ENCODE results near the gene KCNK5. TPM values are rescaled to one million over a fixed set of nuclear protein-coding genes. Genes with fewer than 3 reads are reported as not detected.

Gene KCNK5
- total and polyA plus RNA-seq, 4 experiments from 2014 or later = 0.17 to 0.83 (median 0.79) TPM; not detected in 1

DNA sequence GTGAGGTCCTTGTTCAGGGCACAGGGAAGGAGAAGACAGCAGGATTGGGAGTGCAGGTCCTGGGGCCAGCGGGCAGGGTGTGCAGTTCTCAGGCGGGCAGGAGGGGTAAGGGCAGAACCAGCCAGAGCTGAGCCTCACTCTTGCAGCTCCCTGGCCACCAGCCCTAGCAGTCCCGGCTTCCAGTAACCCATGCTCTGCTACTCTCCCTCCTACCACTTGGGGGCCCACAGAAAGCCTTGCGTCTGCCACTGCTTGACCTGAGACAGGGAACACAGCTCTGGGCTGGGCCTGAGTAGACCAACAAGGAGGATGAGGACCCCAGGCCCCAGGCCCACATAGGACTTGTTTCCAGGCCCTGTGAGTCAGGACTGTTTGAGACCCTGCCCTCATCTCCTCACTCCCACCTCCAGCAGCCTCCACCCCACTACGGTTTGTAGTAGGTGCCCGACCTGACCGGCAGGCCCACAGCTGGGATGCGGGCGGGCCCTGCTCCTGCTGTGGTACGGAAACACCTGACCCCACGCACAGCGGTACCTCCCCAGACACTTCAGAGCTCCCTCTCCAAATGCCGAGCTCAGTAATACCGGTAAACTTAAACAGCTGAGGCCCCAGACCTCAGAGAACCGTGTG is 39.2 kb downstream of the KCNK5 start:
- H3K36me3 Mint-ChIP-seq = peaks cover 0 to 3% of the 10 kb centered on the region in 2 donors
- DNase-seq = no peak
- H3K4me1 Mint-ChIP-seq = peaks cover 0 to 8% (median 5%) of the 10 kb centered on the region in 4 donors
- H3K9me3 ChIP-seq (ENCODE audit: control insufficient read depth in 1 of 2, low read length in 2 of 2) = no peaks in the 10 kb centered on the region
- H3K27me3 ChIP-seq (ENCODE audit: insufficient read depth, low read length) = no peaks in the 10 kb centered on the region
- no peaks in the 10 kb centered on the region for H3K27me3 Mint-ChIP-seq
- no peaks in the 10 kb centered on the region for H3K9me3 Mint-ChIP-seq
- no peak overlapping the region for H3K4me3 ChIP-seq (ENCODE audit: low read length in 2 of 2)
- H3K4me3 Mint-ChIP-seq = no peak overlapping the region
- H3K27ac Mint-ChIP-seq = peak overlapping the region in 1 of 7 donors; percentile 19
- ChIA-PET CTCF (ENCODE audit: partially characterized antibody) (interaction anchor here (1.0 kb wide), 3 partner anchors 113 to 157 kb away, joined by 3 to 6 read pairs (median 3); no protein-coding TSS in a partner anchor), POLR2A (ENCODE audit: partially characterized antibody) (no interaction called here)
- intact Hi-C loops (cut with micrococcal nuclease) = no loop called here
- peaks cover 9% of the 10 kb centered on the region for H3K4me1 ChIP-seq (ENCODE audit: insufficient read depth, low read length)
- no peaks in the 10 kb centered on the region for H3K36me3 ChIP-seq (ENCODE audit: insufficient read depth, low read length)
- no peak overlapping the region for H3K27ac ChIP-seq (ENCODE audit: low read depth, low read length)

DNA sequence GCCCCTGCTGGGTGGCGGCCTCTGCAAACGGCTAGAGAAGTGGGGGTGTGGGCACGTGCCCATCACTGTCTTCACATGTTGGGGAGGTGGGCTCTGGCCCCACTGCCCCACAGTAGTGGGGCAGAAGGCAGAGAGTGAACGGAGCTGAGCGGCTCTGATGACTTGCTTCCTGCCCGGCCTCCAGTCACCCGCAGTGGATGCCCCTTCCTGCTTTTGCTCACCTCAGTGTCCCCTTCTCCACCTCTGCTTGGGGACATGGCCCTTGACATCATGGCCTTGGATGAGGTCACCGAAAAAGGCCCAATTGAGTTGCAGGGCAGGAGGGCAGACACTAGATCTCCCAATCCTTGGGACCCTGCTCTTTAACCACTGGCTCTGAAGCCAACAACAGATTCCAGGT is 40.1 kb downstream of the KCNK5 start:
- H3K4me3 Mint-ChIP-seq = no peak overlapping the region
- H3K27ac ChIP-seq (ENCODE audit: low read depth, low read length) = no peak overlapping the region
- CTCF ChIA-PET (ENCODE audit: partially characterized antibody) = no interaction called here
- H3K27ac Mint-ChIP-seq = no peak overlapping the region
- no peaks in the 10 kb centered on the region for H3K27me3 Mint-ChIP-seq
- H3K4me1 ChIP-seq (ENCODE audit: insufficient read depth, low read length) = peaks cover 9% of the 10 kb centered on the region
- no peaks in the 10 kb centered on the region for H3K36me3 ChIP-seq (ENCODE audit: insufficient read depth, low read length)
- no peaks in the 10 kb centered on the region for H3K36me3 Mint-ChIP-seq
- no peak for DNase-seq
- POLR2A ChIA-PET (ENCODE audit: partially characterized antibody) = no interaction called here
- H3K4me3 ChIP-seq (ENCODE audit: low read length in 2 of 2) = no peak overlapping the region
- H3K9me3 ChIP-seq (ENCODE audit: control insufficient read depth in 1 of 2, low read length in 2 of 2) = no peaks in the 10 kb centered on the region
- intact Hi-C loops (cut with micrococcal nuclease) = no loop called here
- peaks cover 0 to 8% (median 4%) of the 10 kb centered on the region in 4 donors for H3K4me1 Mint-ChIP-seq
- H3K27me3 ChIP-seq (ENCODE audit: insufficient read depth, low read length) = no peaks in the 10 kb centered on the region
- no peaks in the 10 kb centered on the region for H3K9me3 Mint-ChIP-seq

DNA sequence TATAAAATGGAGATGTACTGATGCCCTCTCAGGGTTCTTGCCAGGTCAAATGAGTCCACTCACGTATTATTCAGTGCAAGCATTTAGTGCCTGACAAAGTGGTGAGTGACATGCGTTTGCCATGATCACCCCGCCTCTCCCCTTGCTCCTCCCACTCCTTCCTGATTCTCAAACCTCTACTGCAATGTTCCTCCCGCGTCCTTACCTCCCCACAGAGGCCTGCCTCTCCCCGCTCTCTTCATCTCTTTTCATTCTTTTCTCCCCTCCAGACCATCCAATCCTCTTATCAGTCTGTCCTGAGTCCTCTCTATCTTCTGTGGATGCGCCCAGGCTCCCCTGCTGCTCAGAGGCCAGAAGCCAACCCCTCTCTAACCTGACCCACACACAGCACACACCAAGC is 40.7 kb downstream of the KCNK5 start:
- peaks cover 9% of the 10 kb centered on the region for H3K4me1 ChIP-seq (ENCODE audit: insufficient read depth, low read length)
- no peaks in the 10 kb centered on the region for H3K36me3 ChIP-seq (ENCODE audit: insufficient read depth, low read length)
- H3K27ac ChIP-seq (ENCODE audit: low read depth, low read length) = no peak overlapping the region
- Mint-ChIP-seq H3K27me3 (no peaks in the 10 kb centered on the region), H3K36me3 (no peaks in the 10 kb centered on the region), H3K9me3 (no peaks in the 10 kb centered on the region), H3K4me3 (no peak overlapping the region), H3K27ac (peak overlapping the region in 1 of 7 donors; percentile 4), H3K4me1 (peaks cover 0 to 8% (median 4%) of the 10 kb centered on the region in 4 donors)
- POLR2A ChIA-PET (ENCODE audit: partially characterized antibody) = no interaction called here
- H3K27me3 ChIP-seq (ENCODE audit: insufficient read depth, low read length) = no peaks in the 10 kb centered on the region
- no peak for DNase-seq
- no peak overlapping the region for H3K4me3 ChIP-seq (ENCODE audit: low read length in 2 of 2)
- CTCF ChIA-PET (ENCODE audit: partially characterized antibody) = no interaction called here
- intact Hi-C loops (cut with micrococcal nuclease) = no loop called here
- no peaks in the 10 kb centered on the region for H3K9me3 ChIP-seq (ENCODE audit: control insufficient read depth in 1 of 2, low read length in 2 of 2)

DNA sequence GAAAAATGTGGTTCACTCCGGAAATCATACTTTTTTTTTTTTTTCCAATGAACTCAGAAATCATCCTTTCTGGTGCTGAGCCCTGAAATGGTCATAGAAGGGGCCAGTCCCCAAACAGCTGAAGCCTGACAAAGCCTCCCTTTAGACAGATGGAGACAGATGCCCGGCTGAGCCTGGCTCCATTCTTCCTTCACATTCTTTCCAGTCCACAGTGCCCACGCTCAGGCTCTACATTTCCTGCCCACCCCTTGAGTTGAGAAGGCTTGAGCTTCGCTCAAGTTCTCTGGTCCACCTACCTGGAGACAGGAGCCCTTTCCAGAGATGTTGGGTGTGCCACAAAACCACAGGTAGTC is 41.2 kb downstream of the KCNK5 start:
- no peaks in the 10 kb centered on the region for H3K36me3 Mint-ChIP-seq
- peaks cover 0 to 8% (median 4%) of the 10 kb centered on the region in 4 donors for H3K4me1 Mint-ChIP-seq
- H3K9me3 ChIP-seq (ENCODE audit: control insufficient read depth in 1 of 2, low read length in 2 of 2) = no peaks in the 10 kb centered on the region
- H3K9me3 Mint-ChIP-seq = no peaks in the 10 kb centered on the region
- no peaks in the 10 kb centered on the region for H3K27me3 ChIP-seq (ENCODE audit: insufficient read depth, low read length)
- no peak for DNase-seq
- H3K27ac Mint-ChIP-seq = no peak overlapping the region
- no peaks in the 10 kb centered on the region for H3K36me3 ChIP-seq (ENCODE audit: insufficient read depth, low read length)
- ChIA-PET POLR2A (ENCODE audit: partially characterized antibody) (no interaction called here), CTCF (ENCODE audit: partially characterized antibody) (no interaction called here)
- peaks cover 9% of the 10 kb centered on the region for H3K4me1 ChIP-seq (ENCODE audit: insufficient read depth, low read length)
- no peak overlapping the region for H3K4me3 ChIP-seq (ENCODE audit: low read length in 2 of 2)
- H3K27ac ChIP-seq (ENCODE audit: low read depth, low read length) = no peak overlapping the region
- H3K27me3 Mint-ChIP-seq = no peaks in the 10 kb centered on the region
- intact Hi-C loops (cut with micrococcal nuclease) = no loop called here
- no peak overlapping the region for H3K4me3 Mint-ChIP-seq

DNA sequence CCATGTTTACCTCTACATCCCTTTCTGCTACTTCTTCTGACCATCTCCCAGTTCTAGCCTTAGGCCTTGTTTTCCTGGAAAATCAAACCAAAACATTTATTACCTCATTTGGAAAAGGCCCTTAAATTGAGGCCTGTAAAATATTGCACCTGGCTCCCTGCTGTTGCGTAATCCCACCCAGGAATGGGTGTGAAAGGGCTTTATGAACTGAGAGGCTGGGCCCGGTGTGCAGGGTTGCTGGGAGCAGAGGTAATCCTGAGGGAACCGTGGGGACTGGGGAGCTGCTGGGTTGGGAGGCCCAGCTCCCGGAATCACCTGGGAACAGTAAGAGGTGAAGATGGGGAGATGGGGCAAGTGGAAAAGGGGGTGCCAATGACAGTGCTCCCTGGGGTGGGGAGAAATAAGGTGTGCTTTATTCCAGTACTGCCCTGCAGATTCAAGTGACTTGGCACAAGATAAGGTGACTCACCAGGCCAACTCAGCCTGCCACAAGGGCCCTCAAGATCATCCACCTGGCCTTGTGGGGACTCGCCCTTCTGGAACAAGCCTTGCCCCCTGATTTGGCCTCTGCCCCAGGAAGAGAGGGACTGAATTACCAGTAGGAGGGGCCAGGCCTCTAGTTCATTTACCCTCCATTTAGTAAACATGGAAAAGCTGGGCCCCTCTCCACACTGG is 44.2 kb downstream of the KCNK5 start:
- Histone ChIP-seq H3K9me3 (ENCODE audit: control insufficient read depth in 1 of 2, low read length in 2 of 2) (no peaks in the 10 kb centered on the region), H3K36me3 (ENCODE audit: insufficient read depth, low read length) (no peaks in the 10 kb centered on the region), H3K4me1 (ENCODE audit: insufficient read depth, low read length) (peaks cover 9% of the 10 kb centered on the region), H3K27me3 (ENCODE audit: insufficient read depth, low read length) (no peaks in the 10 kb centered on the region), H3K27ac (ENCODE audit: low read depth, low read length) (no peak overlapping the region), H3K4me3 (ENCODE audit: low read length in 2 of 2) (no peak overlapping the region)
- POLR2A ChIA-PET (ENCODE audit: partially characterized antibody) = no interaction called here
- Mint-ChIP-seq H3K9me3 (no peaks in the 10 kb centered on the region), H3K27ac (no peak overlapping the region), H3K4me1 (peaks cover 0 to 8% (median 4%) of the 10 kb centered on the region in 4 donors), H3K36me3 (no peaks in the 10 kb centered on the region), H3K4me3 (no peak overlapping the region), H3K27me3 (no peaks in the 10 kb centered on the region)
- intact Hi-C loops (cut with micrococcal nuclease) = no loop called here
- no peak for DNase-seq
- CTCF ChIA-PET (ENCODE audit: partially characterized antibody) = interaction anchor here (2.5 kb wide), 1 partner anchor 118 kb away, joined by 6 read pairs; no protein-coding TSS in a partner anchor

DNA sequence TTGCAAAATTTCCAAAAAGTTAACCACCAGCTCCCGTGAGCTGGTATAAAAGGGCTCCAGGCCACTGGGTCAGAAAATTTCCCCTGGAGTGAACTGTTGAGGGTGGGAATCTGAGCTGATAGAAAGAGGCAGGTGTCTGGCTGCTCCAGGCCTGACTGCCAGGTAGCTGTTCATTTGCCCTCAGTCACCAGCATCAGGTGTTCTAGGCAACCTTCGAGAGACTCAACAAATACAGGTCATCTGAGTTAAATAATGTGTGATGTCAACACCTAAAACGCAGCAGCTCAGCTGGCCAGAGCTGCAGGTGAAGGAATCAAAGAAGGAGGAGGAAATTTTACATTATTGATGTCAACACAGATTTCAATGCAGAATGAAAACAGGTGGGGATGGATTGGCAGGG is 46.7 kb downstream of the KCNK5 start:
- H3K36me3 ChIP-seq (ENCODE audit: insufficient read depth, low read length) = no peaks in the 10 kb centered on the region
- no peak overlapping the region for H3K27ac Mint-ChIP-seq
- intact Hi-C loops (cut with micrococcal nuclease) = no loop called here
- H3K27me3 ChIP-seq (ENCODE audit: insufficient read depth, low read length) = no peaks in the 10 kb centered on the region
- H3K4me1 Mint-ChIP-seq = no peaks in the 10 kb centered on the region
- no peaks in the 10 kb centered on the region for H3K36me3 Mint-ChIP-seq
- no peak overlapping the region for H3K4me3 ChIP-seq (ENCODE audit: low read length in 2 of 2)
- no peaks in the 10 kb centered on the region for H3K9me3 ChIP-seq (ENCODE audit: control insufficient read depth in 1 of 2, low read length in 2 of 2)
- DNase-seq = no peak
- no peaks in the 10 kb centered on the region for H3K27me3 Mint-ChIP-seq
- H3K27ac ChIP-seq (ENCODE audit: low read depth, low read length) = no peak overlapping the region
- H3K4me1 ChIP-seq (ENCODE audit: insufficient read depth, low read length) = no peaks in the 10 kb centered on the region
- ChIA-PET CTCF (ENCODE audit: partially characterized antibody) (interaction anchor here (0.8 to 1.1 kb wide), 3 partner anchors 8 to 16 kb away, joined by 3 to 5 read pairs (median 3); no protein-coding TSS in a partner anchor), POLR2A (ENCODE audit: partially characterized antibody) (no interaction called here)
- no peak overlapping the region for H3K4me3 Mint-ChIP-seq
- peaks cover 0 to 10% (median 4%) of the 10 kb centered on the region in 8 donors for H3K9me3 Mint-ChIP-seq

DNA sequence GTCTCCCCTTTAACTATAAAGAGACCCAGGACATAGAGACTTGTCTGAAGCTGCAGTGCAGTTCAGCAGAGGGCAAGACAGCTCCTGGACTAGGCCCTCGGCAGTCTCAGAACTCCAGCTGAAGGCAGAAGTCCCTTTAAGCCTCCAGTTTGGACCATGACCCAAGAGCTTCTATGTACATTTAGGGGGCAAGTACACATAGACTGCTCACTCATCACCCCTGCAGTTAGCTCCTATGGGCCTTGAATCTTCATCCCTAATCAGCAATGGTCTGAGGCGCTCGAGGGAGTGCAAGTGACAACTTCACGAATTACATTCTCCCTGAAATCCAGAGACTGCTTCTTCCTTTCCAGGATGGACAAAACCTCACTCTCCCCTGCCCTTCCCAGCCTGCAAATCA is 47.4 kb downstream of the KCNK5 start:
- CTCF ChIA-PET (ENCODE audit: partially characterized antibody) = no interaction called here
- Mint-ChIP-seq H3K36me3 (no peaks in the 10 kb centered on the region), H3K27me3 (no peaks in the 10 kb centered on the region), H3K27ac (no peak overlapping the region), H3K4me1 (no peaks in the 10 kb centered on the region), H3K9me3 (peaks cover 0 to 17% (median 9%) of the 10 kb centered on the region in 8 donors), H3K4me3 (no peak overlapping the region)
- Histone ChIP-seq H3K4me1 (ENCODE audit: insufficient read depth, low read length) (no peaks in the 10 kb centered on the region), H3K36me3 (ENCODE audit: insufficient read depth, low read length) (no peaks in the 10 kb centered on the region), H3K9me3 (ENCODE audit: control insufficient read depth in 1 of 2, low read length in 2 of 2) (no peaks in the 10 kb centered on the region), H3K27ac (ENCODE audit: low read depth, low read length) (no peak overlapping the region), H3K27me3 (ENCODE audit: insufficient read depth, low read length) (no peaks in the 10 kb centered on the region), H3K4me3 (ENCODE audit: low read length in 2 of 2) (no peak overlapping the region)
- DNase-seq = no peak
- intact Hi-C loops (cut with micrococcal nuclease) = no loop called here
- POLR2A ChIA-PET (ENCODE audit: partially characterized antibody) = no interaction called here
